Hepatocyte (in vitro differentiated cells): ENCODE results near the gene ELFN1. TPM values are rescaled to one million over a fixed set of nuclear protein-coding genes. Genes with fewer than 3 reads are reported as not detected.

Experiments
- DNase-seq: peaks from one replicate; pipeline ENCODE4 v3.0.0-alpha.2; 2016; ENCODE audit warnings: low spot score
- H2AFZ ChIP-seq: fragments of 200-600 bp; sonication (generic); 2 replicates; pipeline ENCODE4 v1.6.0; 2016; ENCODE audit warnings: antibody characterized with exemption, mild to moderate bottlenecking
- H3K27ac ChIP-seq: fragments of 200-600 bp; sonication (generic); 2 replicates; pipeline ENCODE4 v1.5.1; 2016; ENCODE audit warnings: mild to moderate bottlenecking
- H3K27me3 ChIP-seq: fragments of 200-600 bp; sonication (generic); 2 replicates; pipeline ENCODE4 v1.6.1; 2016
- H3K36me3 ChIP-seq: fragments of 200-600 bp; sonication (generic); replicated peaks from 2 replicates; pipeline ENCODE4 v1.5.1; 2016; ENCODE audit warnings: low read depth; ENCODE audit not compliant: insufficient read depth
- H3K4me1 ChIP-seq: fragments of 200-600 bp; sonication (generic); 2 replicates; pipeline ENCODE4 v1.5.1; 2016; ENCODE audit warnings: mild to moderate bottlenecking, moderate library complexity; ENCODE audit not compliant: insufficient read depth
- H3K4me2 ChIP-seq: fragments of 200-600 bp; sonication (generic); 2 replicates; pipeline ENCODE4 v1.6.0; 2016
- H3K4me3 ChIP-seq: fragments of 200-600 bp; sonication (generic); 2 replicates; pipeline ENCODE4 v1.5.1; 2016; ENCODE audit warnings: mild to moderate bottlenecking
- H3K79me2 ChIP-seq: fragments of 200-600 bp; sonication (generic); 2 replicates; pipeline ENCODE4 v1.6.0; 2017; ENCODE audit warnings: mild to moderate bottlenecking
- H3K9me2 ChIP-seq: fragments of 200-600 bp; sonication (generic); replicated peaks from 2 replicates; pipeline ENCODE4 v1.6.0; 2017; ENCODE audit warnings: mild to moderate bottlenecking; ENCODE audit not compliant: insufficient read depth
- H3K9me3 ChIP-seq: fragments of 200-600 bp; sonication (generic); 2 replicates; pipeline ENCODE4 v1.5.1; 2016; ENCODE audit warnings: low read depth, mild to moderate bottlenecking
- H4K20me1 ChIP-seq: fragments of 200-600 bp; sonication (generic); 2 replicates; pipeline ENCODE4 v1.6.0; 2016; ENCODE audit warnings: mild to moderate bottlenecking; ENCODE audit not compliant: insufficient read depth, poor library complexity, severe bottlenecking
- EZH2 ChIP-seq: fragments of 200-600 bp; sonication (generic); IDR thresholded peaks from 2 replicates; pipeline ENCODE4 v1.6.1; 2016; ENCODE audit warnings: antibody characterized with exemption, mild to moderate bottlenecking, borderline replicate concordance
- EZH2phosphoT487 ChIP-seq: fragments of 200-600 bp; sonication (generic); IDR thresholded peaks from one replicate; pipeline ENCODE4 v1.6.1; 2018; ENCODE audit warnings: antibody characterized with exemption, mild to moderate bottlenecking, low read depth, moderate library complexity; ENCODE audit not compliant: unreplicated experiment, severe bottlenecking
- WGBS: methylation state at CpG from one replicate; pipeline ENCODE4 v1.1.6; 2016; ENCODE audit warnings: low lambda C conversion rate; ENCODE audit errors: missing lambda C conversion rate; 5-methylcytosine and 5-hydroxymethylcytosine counted together
- polyA plus RNA-seq: library from polyadenylated mRNA; unstranded; fragments of >200 nt; fragmentation: Nextera tagmentation; extraction: Ambion mirVana; gene quantifications from 2 replicates; pipeline ENCODE4 v1.2.1, GENCODE V29; 2016
- total RNA-seq: library from RNA; depleted of rRNA; stranded (reverse); fragments of >200 nt; gene quantifications from 2 replicates; pipeline ENCODE4 v1.2.3, GENCODE V29; 2014
- TF ChIP-seq, protein P1 (sequence below): fragments of 200-600 bp; sonication (generic); IDR thresholded peaks from 2 replicates; pipeline ENCODE4 v1.5.1; 2016; ENCODE audit warnings: antibody characterized with exemption, mild to moderate bottlenecking; ENCODE audit not compliant: poor library complexity

The ELFN1 gene
- total and polyA plus RNA-seq, 2 experiments from 2014 or later, result 3.6 to 5.5 TPM

- TF ChIP-seq, protein P1, sequence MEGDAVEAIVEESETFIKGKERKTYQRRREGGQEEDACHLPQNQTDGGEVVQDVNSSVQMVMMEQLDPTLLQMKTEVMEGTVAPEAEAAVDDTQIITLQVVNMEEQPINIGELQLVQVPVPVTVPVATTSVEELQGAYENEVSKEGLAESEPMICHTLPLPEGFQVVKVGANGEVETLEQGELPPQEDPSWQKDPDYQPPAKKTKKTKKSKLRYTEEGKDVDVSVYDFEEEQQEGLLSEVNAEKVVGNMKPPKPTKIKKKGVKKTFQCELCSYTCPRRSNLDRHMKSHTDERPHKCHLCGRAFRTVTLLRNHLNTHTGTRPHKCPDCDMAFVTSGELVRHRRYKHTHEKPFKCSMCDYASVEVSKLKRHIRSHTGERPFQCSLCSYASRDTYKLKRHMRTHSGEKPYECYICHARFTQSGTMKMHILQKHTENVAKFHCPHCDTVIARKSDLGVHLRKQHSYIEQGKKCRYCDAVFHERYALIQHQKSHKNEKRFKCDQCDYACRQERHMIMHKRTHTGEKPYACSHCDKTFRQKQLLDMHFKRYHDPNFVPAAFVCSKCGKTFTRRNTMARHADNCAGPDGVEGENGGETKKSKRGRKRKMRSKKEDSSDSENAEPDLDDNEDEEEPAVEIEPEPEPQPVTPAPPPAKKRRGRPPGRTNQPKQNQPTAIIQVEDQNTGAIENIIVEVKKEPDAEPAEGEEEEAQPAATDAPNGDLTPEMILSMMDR, result no peak
- TF ChIP-seq EZH2, result no peak
- TF ChIP-seq EZH2phosphoT487, result no peak
- Histone ChIP-seq H3K36me3 (no peaks in the 10 kb centered on the region), H3K4me3 (no peak overlapping the region), H3K79me2 (no peaks in the 10 kb centered on the region), H3K27ac (no peak overlapping the region), H3K4me2 (no peak overlapping the region), H3K4me1 (peaks cover 10% of the 10 kb centered on the region), H3K9me2 (no peaks in the 10 kb centered on the region), H2AFZ (no peak overlapping the region), H3K9me3 (no peaks in the 10 kb centered on the region), H4K20me1 (peaks cover 6% of the 10 kb centered on the region), H3K27me3 (peaks cover 42% of the 10 kb centered on the region)
- 86% methylated on average over 16 of the region's 23 CpGs for WGBS
- peak; percentile 4 for DNase-seq
These were observed 2.9 kb downstream of the ELFN1 start for GRCh38 chr7:1672851-1673486.

- peaks cover 35% of the 10 kb centered on the region for H3K27me3 ChIP-seq
- no peaks in the 10 kb centered on the region for H3K79me2 ChIP-seq
- H3K27ac ChIP-seq, result no peak overlapping the region
- H3K36me3 ChIP-seq, result no peaks in the 10 kb centered on the region
- no peak overlapping the region for H2AFZ ChIP-seq
- WGBS, result 93% methylated on average over 12 of the region's 14 CpGs
- H4K20me1 ChIP-seq, result peaks cover 6% of the 10 kb centered on the region
- H3K9me3 ChIP-seq, result no peaks in the 10 kb centered on the region
- peaks cover 10% of the 10 kb centered on the region for H3K4me1 ChIP-seq
- no peak for DNase-seq
- no peak overlapping the region for H3K4me2 ChIP-seq
- H3K4me3 ChIP-seq, result no peak overlapping the region
- TF ChIP-seq EZH2, result no peak
- no peak for TF ChIP-seq EZH2phosphoT487
- TF ChIP-seq, protein P1, result no peak
- H3K9me2 ChIP-seq, result no peaks in the 10 kb centered on the region
These were observed 3.6 kb downstream of the ELFN1 start for GRCh38 chr7:1673581-1674118.

DNA sequence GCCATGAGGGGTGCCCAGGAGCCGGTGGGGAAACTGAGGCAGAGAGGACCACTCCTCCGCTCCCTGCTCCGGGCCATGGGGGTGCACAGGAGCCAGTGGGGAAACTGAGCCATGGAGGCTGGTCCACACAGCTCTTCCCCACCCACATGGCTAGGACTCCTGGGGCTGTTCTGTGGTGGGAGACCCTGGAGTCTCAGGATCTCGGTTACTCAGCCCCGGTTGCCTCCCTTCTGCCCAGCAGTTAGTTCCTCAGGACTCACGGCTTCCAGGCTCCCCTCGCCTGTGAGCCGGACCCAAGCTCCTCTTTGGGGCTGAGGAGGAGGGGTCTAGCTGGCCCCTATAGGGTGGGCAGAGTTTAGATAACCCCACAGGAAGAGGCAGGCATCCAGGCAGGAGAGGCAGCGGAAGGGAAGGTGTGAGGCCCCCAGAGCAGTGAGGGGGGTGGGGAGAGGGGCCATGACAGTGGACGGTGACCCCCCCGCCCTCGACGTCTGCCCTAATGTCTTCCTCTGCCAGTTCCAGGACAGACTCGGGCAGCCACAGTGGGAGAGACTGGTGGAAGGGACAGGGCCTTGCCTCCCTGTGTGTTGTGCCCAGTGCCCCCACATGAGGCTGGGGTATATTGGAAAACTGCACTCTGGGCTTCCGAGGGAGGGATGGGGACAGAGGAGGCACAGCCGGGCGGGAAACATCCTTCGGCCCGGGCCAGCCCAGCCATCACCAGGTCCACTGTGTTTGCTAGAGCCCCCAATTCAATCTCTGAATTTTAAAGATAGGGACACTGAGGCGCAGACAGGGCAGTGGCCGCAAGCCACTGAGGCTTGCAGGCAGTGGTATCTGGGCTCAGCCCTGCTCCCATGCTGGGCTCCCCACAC, 4.3 kb downstream of the ELFN1 start:
- Histone ChIP-seq H4K20me1 (peaks cover 6% of the 10 kb centered on the region), H3K4me3 (no peak overlapping the region), H3K27ac (no peak overlapping the region), H3K79me2 (no peaks in the 10 kb centered on the region), H3K9me2 (no peaks in the 10 kb centered on the region), H3K9me3 (no peaks in the 10 kb centered on the region), H2AFZ (no peak overlapping the region), H3K27me3 (peaks cover 27% of the 10 kb centered on the region), H3K4me2 (no peak overlapping the region), H3K4me1 (peaks cover 6% of the 10 kb centered on the region), H3K36me3 (no peaks in the 10 kb centered on the region)
- DNase-seq, result no peak
- TF ChIP-seq, protein P1, result no peak
- WGBS, result 89% methylated on average over 20 of the region's 21 CpGs
